ENCODE measurements around the gene PANK4. TPM values are rescaled to one million over a fixed set of nuclear protein-coding genes. Genes with fewer than 3 reads are reported as not detected.

Gene PANK4
- total and polyA plus RNA-seq, 4 donors: 6.2 to 26.8 (median 12.6) TPM

DNA sequence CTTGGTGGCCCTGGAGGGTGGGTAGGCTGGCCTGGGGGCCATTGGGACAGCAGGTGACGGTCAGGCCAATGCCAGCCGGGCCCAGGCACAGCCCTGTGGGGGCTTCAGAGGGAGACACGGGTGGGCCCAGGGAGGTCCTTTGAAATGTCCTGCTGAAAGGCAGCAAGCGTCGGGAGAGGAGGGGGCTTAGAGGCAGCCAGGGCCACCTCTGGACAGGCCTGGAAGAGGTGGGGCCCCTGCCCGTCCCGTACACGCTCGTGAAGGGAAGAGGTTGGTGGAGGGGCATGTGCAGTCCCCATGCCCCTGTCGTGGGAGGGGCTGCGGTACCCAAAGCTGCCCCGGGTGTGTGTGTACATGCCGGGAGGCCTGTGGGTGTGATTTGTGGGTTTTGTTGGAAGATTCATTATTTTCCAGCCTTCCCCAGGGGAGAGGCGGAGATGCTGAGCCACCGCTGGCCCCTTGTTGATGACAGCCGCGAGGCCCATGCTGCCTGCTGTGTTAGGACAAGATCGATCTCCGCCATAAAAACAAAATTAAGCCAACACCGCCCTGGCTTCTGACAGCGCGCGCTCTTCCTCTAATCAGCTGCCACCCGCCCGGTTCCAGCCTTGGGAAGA, 53.7 kb downstream of the PANK4 start:
- 82% methylated on average over 25 of the region's 25 CpGs for whole genome bisulfite sequencing
- DNase-seq (ENCODE audit: low spot score): no peak
- H3K4me1 ChIP-seq (ENCODE audit: control insufficient read depth in 4 of 4, insufficient read depth in 4 of 4, low read length in 3 of 4): peaks cover 12 to 25% (median 21%) of the 10 kb centered on the region in 4 donors
- no peak for TF ChIP-seq HNF4G (IDR thresholded peaks at IDR 0.05)
- TF ChIP-seq, protein P1, sequence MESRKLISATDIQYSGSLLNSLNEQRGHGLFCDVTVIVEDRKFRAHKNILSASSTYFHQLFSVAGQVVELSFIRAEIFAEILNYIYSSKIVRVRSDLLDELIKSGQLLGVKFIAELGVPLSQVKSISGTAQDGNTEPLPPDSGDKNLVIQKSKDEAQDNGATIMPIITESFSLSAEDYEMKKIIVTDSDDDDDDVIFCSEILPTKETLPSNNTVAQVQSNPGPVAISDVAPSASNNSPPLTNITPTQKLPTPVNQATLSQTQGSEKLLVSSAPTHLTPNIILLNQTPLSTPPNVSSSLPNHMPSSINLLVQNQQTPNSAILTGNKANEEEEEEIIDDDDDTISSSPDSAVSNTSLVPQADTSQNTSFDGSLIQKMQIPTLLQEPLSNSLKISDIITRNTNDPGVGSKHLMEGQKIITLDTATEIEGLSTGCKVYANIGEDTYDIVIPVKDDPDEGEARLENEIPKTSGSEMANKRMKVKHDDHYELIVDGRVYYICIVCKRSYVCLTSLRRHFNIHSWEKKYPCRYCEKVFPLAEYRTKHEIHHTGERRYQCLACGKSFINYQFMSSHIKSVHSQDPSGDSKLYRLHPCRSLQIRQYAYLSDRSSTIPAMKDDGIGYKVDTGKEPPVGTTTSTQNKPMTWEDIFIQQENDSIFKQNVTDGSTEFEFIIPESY (IDR thresholded peaks at IDR 0.05): no peak
- no peak for TF ChIP-seq NR2F2 (IDR thresholded peaks at IDR 0.05)
- TF ChIP-seq GABPA (IDR thresholded peaks at IDR 0.05 in 1 of 2, conservative IDR thresholded peaks at IDR 0.05 in 1 of 2): no peak
- TF ChIP-seq RAD21 (IDR thresholded peaks at IDR 0.05): no peak
- TF ChIP-seq JUND (IDR thresholded peaks at IDR 0.05): no peak
- no peak for TF ChIP-seq FOXA1 (IDR thresholded peaks at IDR 0.05)
- TF ChIP-seq EGR1 (IDR thresholded peaks at IDR 0.05; ENCODE audit: low read depth in 2 of 2): no peak
- TF ChIP-seq, protein P2, sequence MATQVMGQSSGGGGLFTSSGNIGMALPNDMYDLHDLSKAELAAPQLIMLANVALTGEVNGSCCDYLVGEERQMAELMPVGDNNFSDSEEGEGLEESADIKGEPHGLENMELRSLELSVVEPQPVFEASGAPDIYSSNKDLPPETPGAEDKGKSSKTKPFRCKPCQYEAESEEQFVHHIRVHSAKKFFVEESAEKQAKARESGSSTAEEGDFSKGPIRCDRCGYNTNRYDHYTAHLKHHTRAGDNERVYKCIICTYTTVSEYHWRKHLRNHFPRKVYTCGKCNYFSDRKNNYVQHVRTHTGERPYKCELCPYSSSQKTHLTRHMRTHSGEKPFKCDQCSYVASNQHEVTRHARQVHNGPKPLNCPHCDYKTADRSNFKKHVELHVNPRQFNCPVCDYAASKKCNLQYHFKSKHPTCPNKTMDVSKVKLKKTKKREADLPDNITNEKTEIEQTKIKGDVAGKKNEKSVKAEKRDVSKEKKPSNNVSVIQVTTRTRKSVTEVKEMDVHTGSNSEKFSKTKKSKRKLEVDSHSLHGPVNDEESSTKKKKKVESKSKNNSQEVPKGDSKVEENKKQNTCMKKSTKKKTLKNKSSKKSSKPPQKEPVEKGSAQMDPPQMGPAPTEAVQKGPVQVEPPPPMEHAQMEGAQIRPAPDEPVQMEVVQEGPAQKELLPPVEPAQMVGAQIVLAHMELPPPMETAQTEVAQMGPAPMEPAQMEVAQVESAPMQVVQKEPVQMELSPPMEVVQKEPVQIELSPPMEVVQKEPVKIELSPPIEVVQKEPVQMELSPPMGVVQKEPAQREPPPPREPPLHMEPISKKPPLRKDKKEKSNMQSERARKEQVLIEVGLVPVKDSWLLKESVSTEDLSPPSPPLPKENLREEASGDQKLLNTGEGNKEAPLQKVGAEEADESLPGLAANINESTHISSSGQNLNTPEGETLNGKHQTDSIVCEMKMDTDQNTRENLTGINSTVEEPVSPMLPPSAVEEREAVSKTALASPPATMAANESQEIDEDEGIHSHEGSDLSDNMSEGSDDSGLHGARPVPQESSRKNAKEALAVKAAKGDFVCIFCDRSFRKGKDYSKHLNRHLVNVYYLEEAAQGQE (IDR thresholded peaks at IDR 0.05): no peak
- TF ChIP-seq, protein P3, sequence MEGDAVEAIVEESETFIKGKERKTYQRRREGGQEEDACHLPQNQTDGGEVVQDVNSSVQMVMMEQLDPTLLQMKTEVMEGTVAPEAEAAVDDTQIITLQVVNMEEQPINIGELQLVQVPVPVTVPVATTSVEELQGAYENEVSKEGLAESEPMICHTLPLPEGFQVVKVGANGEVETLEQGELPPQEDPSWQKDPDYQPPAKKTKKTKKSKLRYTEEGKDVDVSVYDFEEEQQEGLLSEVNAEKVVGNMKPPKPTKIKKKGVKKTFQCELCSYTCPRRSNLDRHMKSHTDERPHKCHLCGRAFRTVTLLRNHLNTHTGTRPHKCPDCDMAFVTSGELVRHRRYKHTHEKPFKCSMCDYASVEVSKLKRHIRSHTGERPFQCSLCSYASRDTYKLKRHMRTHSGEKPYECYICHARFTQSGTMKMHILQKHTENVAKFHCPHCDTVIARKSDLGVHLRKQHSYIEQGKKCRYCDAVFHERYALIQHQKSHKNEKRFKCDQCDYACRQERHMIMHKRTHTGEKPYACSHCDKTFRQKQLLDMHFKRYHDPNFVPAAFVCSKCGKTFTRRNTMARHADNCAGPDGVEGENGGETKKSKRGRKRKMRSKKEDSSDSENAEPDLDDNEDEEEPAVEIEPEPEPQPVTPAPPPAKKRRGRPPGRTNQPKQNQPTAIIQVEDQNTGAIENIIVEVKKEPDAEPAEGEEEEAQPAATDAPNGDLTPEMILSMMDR (IDR thresholded peaks at IDR 0.05; ENCODE audit: low read depth, low read length, missing input control): no peak
- no peak for TF ChIP-seq HNF4A (conservative IDR thresholded peaks at IDR 0.05)
- TF ChIP-seq FOXA2 (IDR thresholded peaks at IDR 0.05): no peak
- TF ChIP-seq TAF1 (conservative IDR thresholded peaks at IDR 0.05): no peak
- TF ChIP-seq YY1 (IDR thresholded peaks at IDR 0.05): no peak
- TF ChIP-seq RXRA (IDR thresholded peaks at IDR 0.05): no peak
- TF ChIP-seq, protein P4, sequence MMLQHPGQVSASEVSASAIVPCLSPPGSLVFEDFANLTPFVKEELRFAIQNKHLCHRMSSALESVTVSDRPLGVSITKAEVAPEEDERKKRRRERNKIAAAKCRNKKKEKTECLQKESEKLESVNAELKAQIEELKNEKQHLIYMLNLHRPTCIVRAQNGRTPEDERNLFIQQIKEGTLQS (IDR thresholded peaks at IDR 0.05): no peak
- TF ChIP-seq, protein P5, sequence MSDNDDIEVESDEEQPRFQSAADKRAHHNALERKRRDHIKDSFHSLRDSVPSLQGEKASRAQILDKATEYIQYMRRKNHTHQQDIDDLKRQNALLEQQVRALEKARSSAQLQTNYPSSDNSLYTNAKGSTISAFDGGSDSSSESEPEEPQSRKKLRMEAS (IDR thresholded peaks at IDR 0.05): no peak
- TF ChIP-seq SP1 (IDR thresholded peaks at IDR 0.05): no peak
- no peak overlapping the region for H3K4me3 ChIP-seq (ENCODE audit: low read depth in 1 of 3, low read length in 3 of 3)
- H3K36me3 ChIP-seq (ENCODE audit: control insufficient read depth in 4 of 4, insufficient read depth in 3 of 4, low read depth in 1 of 4, low read length in 3 of 4): no peaks in the 10 kb centered on the region
- H3K9me3 ChIP-seq (ENCODE audit: control insufficient read depth in 4 of 4, low read length in 3 of 4): no peaks in the 10 kb centered on the region
- H3K27me3 ChIP-seq (ENCODE audit: control insufficient read depth in 4 of 4, insufficient read depth in 4 of 4, low read length in 3 of 4): no peaks in the 10 kb centered on the region
- H3K9ac ChIP-seq (ENCODE audit: low read depth in 1 of 2, low read length in 2 of 2): no peak overlapping the region
- no peak overlapping the region for H3K27ac ChIP-seq (ENCODE audit: low read depth in 1 of 2, low read length in 2 of 2)

Measured in liver (tissue), 9 donors.